HepG2 (cell line): ENCODE measurements around the gene PRSS3. TPM values are rescaled to one million over a fixed set of nuclear protein-coding genes. Genes with fewer than 3 reads are reported as not detected.
A peak's percentile ranks its signal among the peaks of the same experiment; 100 is the strongest.

Experiments used
- ERF ChIP-seq: IDR thresholded peaks from 2 replicates; pipeline ENCODE4 v1.6.1; 2018; ENCODE audit warnings: missing biosample characterization, missing genetic modification reagents
- MZF1 ChIP-seq: sonication (generic); formaldehyde crosslinking; IDR thresholded peaks from 2 replicates; pipeline ENCODE4 v1.8.1; 2023; ENCODE audit warnings: mild to moderate bottlenecking, missing genetic modification reagents, borderline replicate concordance
- PHF21A ChIP-seq: sonication (generic); formaldehyde crosslinking; IDR thresholded peaks from 2 replicates; pipeline ENCODE4 v1.5.0; 2020; ENCODE audit warnings: mild to moderate bottlenecking, missing genetic modification reagents
- POLR2AphosphoS2 ChIP-seq: IDR thresholded peaks from 2 replicates; pipeline ENCODE4 v1.6.1; 2011; ENCODE audit warnings: low read depth, low read length, improper control_type of control experiment
- RCOR2 ChIP-seq: IDR thresholded peaks from 2 replicates; pipeline ENCODE4 v1.6.1; 2016; ENCODE audit warnings: missing biosample characterization, missing genetic modification reagents
- RFX5 ChIP-seq: IDR thresholded peaks from 2 replicates; pipeline ENCODE4 v1.6.1; 2011; ENCODE audit warnings: low read depth, low read length, improper control_type of control experiment
- TRIM24 ChIP-seq: sonication (generic); formaldehyde crosslinking; IDR thresholded peaks from 2 replicates; pipeline ENCODE4 v1.8.0; 2022; ENCODE audit warnings: mild to moderate bottlenecking, missing genetic modification reagents
- ZEB1 ChIP-seq: IDR thresholded peaks from 2 replicates; pipeline ENCODE4 v1.6.1; 2012; ENCODE audit warnings: mild to moderate bottlenecking, low read depth, inconsistent platforms; ENCODE audit not compliant: insufficient replicate concordance
- polyA plus RNA-seq, 8 experiments: library from polyadenylated mRNA; depleted of rRNA in 3 of 8; stranded (reverse) in 7 of 8; unstranded in 1 of 8; fragments of >200 nt; fragmentation: Illumina TruSeq in 4 of 8; extraction: Trizol in 4 of 8; gene quantifications; 2 replicates each; pipeline versions ENCODE4 v1.2.1 to v1.2.3, GENCODE V29; 2011 to 2016; ENCODE audit warnings: low read depth in 4 of 8, missing spikeins in 1 of 8, mixed read lengths in 1 of 8; ENCODE audit not compliant: insufficient read depth in 1 of 8
- total RNA-seq, 5 experiments: library from RNA; depleted of rRNA; stranded (reverse); fragments of >200 nt; fragmentation: Illumina TruSeq; extraction: Trizol; gene quantifications; 2 replicates each; pipeline ENCODE4 v1.2.3, GENCODE V29; 2016; ENCODE audit warnings: low read depth in 1 of 5
- TF ChIP-seq, protein P1 (sequence below): IDR thresholded peaks from 2 replicates; pipeline ENCODE4 v1.6.1; 2012; ENCODE audit warnings: low read length, improper control_type of control experiment
- TF ChIP-seq, protein P2 (sequence below): sonication (generic); formaldehyde crosslinking; IDR thresholded peaks from 2 replicates; pipeline ENCODE4 v1.8.0; 2022; ENCODE audit warnings: mild to moderate bottlenecking, missing genetic modification reagents
- TF ChIP-seq, protein P3 (sequence below): sonication (generic); formaldehyde crosslinking; IDR thresholded peaks from 2 replicates; pipeline ENCODE4 v1.5.0; 2020; ENCODE audit warnings: mild to moderate bottlenecking, missing genetic modification reagents, borderline replicate concordance
- TF ChIP-seq, protein P4 (sequence below): sonication (generic); formaldehyde crosslinking; IDR thresholded peaks from 2 replicates; pipeline ENCODE4 v1.4.0; 2020; ENCODE audit warnings: mild to moderate bottlenecking, missing genetic modification reagents

The PRSS3 gene
- total and polyA plus RNA-seq, 2 of the 13 experiments (the other 11 are each of a cell fraction or from before 2014, with no cell fraction given): not detected

DNA sequence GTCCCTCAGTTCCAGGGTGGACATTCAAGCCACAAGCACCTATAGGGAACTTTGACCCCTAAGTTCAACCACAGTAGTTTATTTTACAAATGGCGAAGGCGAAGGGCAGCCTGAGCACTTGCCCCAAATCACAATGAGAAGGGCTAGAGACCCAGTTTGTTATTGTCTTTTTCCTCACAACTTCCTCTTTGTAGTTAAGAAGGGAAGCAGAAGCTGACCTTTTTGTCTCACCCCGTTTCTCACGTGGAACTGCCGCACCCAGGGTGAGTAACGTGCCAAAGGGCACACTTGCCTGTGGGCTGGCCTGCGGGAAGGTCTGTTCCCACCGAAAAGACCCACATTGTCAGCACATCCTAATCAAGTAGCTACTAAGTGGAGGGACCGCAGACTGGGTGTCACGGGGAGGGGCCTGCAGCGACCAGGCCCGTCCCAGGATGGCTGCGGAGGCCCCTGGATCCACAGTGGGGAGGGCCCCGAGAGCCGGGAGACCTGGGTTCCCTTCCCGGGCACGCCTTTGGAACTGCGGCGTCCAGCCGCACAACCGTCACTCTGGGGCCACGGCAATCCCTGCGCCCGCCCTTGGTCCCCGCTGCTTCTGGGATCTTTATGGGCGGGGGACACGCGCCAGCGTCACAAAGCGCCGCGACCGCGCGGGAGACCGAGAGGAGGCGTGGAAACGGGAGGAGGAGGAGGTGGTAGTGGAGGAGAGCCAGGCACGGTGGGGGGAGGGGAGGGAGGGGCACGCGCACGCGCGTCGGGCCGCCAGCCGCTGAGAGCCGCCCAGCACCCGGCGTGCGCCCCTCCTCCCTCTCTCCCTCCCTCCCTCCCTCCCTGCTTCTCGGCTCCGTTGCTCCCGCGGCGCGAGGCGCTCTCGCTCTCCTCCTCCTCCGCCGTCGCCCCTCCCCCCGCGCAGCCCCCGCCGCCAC is 21.2 kb downstream of the PRSS3 start, which contains the start of gene UBE2R2 (continued):
- TF ChIP-seq TRIM24 (CRISPR knock-in tag) (no peak), ZEB1 (no peak), RCOR2 (CRISPR knock-in tag) (no peak), POLR2AphosphoS2 (0 out of 2 replicates have a peak, but pooled peaks have one; percentile 23), ERF (CRISPR knock-in tag) (peak; percentile 57; the same call in 1 of the 2 replicates), RFX5 (no peak), PHF21A (CRISPR knock-in tag) (peak; percentile 69; the same call in 1 of the 2 replicates), MZF1 (CRISPR knock-in tag) (0 out of 2 replicates have a peak, but pooled peaks have one; percentile 23)
- TF ChIP-seq, protein P1, sequence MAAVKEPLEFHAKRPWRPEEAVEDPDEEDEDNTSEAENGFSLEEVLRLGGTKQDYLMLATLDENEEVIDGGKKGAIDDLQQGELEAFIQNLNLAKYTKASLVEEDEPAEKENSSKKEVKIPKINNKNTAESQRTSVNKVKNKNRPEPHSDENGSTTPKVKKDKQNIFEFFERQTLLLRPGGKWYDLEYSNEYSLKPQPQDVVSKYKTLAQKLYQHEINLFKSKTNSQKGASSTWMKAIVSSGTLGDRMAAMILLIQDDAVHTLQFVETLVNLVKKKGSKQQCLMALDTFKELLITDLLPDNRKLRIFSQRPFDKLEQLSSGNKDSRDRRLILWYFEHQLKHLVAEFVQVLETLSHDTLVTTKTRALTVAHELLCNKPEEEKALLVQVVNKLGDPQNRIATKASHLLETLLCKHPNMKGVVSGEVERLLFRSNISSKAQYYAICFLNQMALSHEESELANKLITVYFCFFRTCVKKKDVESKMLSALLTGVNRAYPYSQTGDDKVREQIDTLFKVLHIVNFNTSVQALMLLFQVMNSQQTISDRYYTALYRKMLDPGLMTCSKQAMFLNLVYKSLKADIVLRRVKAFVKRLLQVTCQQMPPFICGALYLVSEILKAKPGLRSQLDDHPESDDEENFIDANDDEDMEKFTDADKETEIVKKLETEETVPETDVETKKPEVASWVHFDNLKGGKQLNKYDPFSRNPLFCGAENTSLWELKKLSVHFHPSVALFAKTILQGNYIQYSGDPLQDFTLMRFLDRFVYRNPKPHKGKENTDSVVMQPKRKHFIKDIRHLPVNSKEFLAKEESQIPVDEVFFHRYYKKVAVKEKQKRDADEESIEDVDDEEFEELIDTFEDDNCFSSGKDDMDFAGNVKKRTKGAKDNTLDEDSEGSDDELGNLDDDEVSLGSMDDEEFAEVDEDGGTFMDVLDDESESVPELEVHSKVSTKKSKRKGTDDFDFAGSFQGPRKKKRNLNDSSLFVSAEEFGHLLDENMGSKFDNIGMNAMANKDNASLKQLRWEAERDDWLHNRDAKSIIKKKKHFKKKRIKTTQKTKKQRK: no peak
- TF ChIP-seq, protein P2, sequence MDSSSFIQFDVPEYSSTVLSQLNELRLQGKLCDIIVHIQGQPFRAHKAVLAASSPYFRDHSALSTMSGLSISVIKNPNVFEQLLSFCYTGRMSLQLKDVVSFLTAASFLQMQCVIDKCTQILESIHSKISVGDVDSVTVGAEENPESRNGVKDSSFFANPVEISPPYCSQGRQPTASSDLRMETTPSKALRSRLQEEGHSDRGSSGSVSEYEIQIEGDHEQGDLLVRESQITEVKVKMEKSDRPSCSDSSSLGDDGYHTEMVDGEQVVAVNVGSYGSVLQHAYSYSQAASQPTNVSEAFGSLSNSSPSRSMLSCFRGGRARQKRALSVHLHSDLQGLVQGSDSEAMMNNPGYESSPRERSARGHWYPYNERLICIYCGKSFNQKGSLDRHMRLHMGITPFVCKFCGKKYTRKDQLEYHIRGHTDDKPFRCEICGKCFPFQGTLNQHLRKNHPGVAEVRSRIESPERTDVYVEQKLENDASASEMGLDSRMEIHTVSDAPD (CRISPR knock-in tag): peak; percentile 56; the same call in 1 of the 2 replicates
- TF ChIP-seq, protein P3, sequence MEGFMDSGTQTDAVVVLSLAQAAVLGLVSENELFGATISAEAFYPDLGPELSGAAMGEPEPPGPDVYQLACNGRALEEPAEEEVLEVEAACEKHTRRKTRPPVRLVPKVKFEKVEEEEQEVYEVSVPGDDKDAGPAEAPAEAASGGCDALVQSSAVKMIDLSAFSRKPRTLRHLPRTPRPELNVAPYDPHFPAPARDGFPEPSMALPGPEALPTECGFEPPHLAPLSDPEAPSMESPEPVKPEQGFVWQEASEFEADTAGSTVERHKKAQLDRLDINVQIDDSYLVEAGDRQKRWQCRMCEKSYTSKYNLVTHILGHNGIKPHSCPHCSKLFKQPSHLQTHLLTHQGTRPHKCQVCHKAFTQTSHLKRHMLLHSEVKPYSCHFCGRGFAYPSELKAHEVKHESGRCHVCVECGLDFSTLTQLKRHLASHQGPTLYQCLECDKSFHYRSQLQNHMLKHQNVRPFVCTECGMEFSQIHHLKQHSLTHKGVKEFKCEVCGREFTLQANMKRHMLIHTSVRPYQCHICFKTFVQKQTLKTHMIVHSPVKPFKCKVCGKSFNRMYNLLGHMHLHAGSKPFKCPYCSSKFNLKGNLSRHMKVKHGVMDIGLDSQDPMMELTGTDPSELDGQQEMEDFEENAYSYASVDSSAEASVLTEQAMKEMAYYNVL: peak; percentile 70; the same call in 1 of the 2 replicates
- TF ChIP-seq, protein P4, sequence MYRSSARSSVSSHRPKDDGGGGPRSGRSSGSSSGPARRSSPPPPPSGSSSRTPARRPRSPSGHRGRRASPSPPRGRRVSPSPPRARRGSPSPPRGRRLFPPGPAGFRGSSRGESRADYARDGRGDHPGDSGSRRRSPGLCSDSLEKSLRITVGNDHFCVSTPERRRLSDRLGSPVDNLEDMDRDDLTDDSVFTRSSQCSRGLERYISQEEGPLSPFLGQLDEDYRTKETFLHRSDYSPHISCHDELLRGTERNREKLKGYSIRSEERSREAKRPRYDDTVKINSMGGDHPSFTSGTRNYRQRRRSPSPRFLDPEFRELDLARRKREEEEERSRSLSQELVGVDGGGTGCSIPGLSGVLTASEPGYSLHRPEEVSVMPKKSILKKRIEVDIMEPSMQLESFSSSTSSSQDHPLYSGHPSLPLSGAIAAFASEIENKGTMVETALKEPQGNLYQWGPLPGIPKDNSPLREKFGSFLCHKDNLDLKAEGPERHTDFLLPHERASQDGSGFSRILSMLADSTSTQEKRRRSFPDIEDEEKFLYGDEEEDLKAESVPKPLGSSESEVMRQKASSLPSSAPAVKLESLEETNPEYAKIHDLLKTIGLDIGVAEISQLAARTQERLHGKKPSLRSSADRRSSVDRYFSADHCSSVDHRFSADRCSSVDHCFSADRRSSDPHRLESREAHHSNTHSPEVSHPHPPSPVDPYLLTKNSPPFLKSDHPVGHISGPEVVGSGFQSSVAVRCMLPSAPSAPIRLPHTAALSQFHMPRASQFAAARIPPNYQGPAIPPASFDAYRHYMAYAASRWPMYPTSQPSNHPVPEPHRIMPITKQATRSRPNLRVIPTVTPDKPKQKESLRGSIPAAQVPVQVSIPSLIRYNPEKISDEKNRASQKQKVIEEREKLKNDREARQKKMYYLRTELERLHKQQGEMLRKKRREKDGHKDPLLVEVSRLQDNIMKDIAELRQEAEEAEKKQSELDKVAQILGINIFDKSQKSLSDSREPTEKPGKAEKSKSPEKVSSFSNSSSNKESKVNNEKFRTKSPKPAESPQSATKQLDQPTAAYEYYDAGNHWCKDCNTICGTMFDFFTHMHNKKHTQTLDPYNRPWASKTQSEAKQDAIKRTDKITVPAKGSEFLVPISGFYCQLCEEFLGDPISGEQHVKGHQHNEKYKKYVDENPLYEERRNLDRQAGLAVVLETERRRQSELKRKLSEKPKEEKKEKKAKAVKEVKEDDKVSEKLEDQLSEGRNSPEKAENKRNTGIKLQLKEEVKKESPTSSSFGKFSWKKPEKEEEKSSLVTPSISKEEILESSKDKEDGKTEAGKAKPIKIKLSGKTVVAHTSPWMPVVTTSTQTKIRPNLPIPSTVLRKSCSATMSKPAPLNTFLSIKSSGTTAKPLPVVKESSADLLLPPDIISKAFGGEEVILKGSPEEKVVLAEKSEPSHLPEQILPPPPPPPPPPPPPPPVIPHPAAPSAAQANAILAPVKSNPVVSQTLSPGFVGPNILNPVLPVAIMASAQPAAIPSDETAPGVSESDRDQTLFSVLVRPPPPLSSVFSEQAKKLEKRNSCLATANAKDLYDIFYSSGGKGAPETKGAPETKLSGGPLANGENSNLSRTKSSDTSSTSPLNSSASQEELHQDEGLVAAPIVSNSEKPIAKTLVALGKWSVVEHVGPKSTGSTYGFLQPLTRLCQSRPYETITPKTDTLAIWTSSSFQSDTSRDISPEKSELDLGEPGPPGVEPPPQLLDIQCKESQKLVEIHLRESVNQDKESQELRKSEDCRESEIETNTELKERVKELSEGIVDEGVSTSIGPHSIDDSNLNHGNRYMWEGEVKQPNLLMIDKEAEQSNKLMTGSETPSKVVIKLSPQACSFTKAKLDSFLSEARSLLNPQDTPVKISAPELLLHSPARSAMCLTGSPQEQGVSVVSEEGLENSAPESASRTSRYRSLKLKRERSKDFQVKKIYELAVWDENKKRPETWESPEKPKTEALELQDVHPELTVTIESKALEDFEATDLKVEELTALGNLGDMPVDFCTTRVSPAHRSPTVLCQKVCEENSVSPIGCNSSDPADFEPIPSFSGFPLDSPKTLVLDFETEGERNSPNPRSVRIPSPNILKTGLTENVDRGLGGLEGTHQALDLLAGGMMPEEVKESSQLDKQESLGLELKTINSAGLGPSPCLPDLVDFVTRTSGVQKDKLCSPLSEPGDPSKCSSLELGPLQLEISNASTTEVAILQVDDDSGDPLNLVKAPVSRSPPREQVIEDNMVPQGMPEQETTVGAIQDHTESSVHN (CRISPR knock-in tag): 0 out of 2 replicates have a peak, but pooled peaks have one; percentile 48
